Measurements from ENCODE around the gene EPB41.
"Not testable (repeated sequence)": the region's sequence is repeated elsewhere in the genome, so short reads cannot be mapped to it uniquely, and the experiment has no call there.

EPB41 gene

GRCh38 chr1:28914228-28915030 lies at the start of gene EPB41:
EPB41 (plus strand) TSS chr1:28914569; CDS start chr1:28987438, 72,869 bp downstream.
- TF ChIP-seq BHLHE40 (IDR thresholded peaks at IDR 0.05; ENCODE audit: borderline replicate concordance) (no peak), L3MBTL2 (conservative IDR thresholded peaks at IDR 0.05) (peak; percentile 93; the same call in 1 of the 2 replicates), SP1 (IDR thresholded peaks at IDR 0.05) (no peak), HDGF (IDR thresholded peaks at IDR 0.05; ENCODE audit: borderline replicate concordance) (0 out of 2 replicates have a peak, but pooled peaks have one; percentile 17), FOXM1 (IDR thresholded peaks at IDR 0.05; ENCODE audit: borderline replicate concordance) (peak; percentile 75; the same call in 1 of the 2 replicates), PKNOX1 (IDR thresholded peaks at IDR 0.05) (no peak), ARNT (IDR thresholded peaks at IDR 0.05) (peak; percentile 50; the same call in 1 of the 2 replicates), FOXK2 (IDR thresholded peaks at IDR 0.05) (peak; percentile 66; the same call in 1 of the 2 replicates), CTBP1 (IDR thresholded peaks at IDR 0.05; ENCODE audit: borderline replicate concordance) (no peak), ZNF384 (IDR thresholded peaks at IDR 0.05) (no peak), FOXA1 (IDR thresholded peaks at IDR 0.05) (no peak), ELF4 (IDR thresholded peaks at IDR 0.05) (no peak), NFRKB (IDR thresholded peaks at IDR 0.05) (no peak), SUZ12 (IDR thresholded peaks at IDR 0.05) (no peak), LEF1 (IDR thresholded peaks at IDR 0.05; ENCODE audit: borderline replicate concordance) (peak; percentile 96), TARDBP (IDR thresholded peaks at IDR 0.05) (no peak)
- CTCF ChIA-PET = interaction anchor here (1.0 kb wide), 1 partner anchor 268 kb away, joined by 3 read pairs; the partner anchor contains the start of gene SRSF4
- peak; percentile 100 for DNase-seq (ENCODE audit: extremely low spot score)
- POLR2A ChIA-PET = interaction anchor here (0.5 to 2.7 kb wide), 23 partner anchors 9 to 268 kb away, joined by 3 to 12 read pairs (median 4); partner anchors contain the start of genes SRSF4 and YTHDF2

GRCh38 chr1:28864695-28865094 lies 49.7 kb upstream of the EPB41 start:
- ChIA-PET POLR2A (no interaction called here), CTCF (no interaction called here)
- TF ChIP-seq FOXM1 (IDR thresholded peaks at IDR 0.05; ENCODE audit: borderline replicate concordance) (no peak), FOXA1 (IDR thresholded peaks at IDR 0.05) (no peak), ARNT (IDR thresholded peaks at IDR 0.05) (no peak), SP1 (IDR thresholded peaks at IDR 0.05) (no peak), HDGF (IDR thresholded peaks at IDR 0.05; ENCODE audit: borderline replicate concordance) (no peak), CTBP1 (IDR thresholded peaks at IDR 0.05; ENCODE audit: borderline replicate concordance) (no peak), NFRKB (IDR thresholded peaks at IDR 0.05) (no peak), BHLHE40 (IDR thresholded peaks at IDR 0.05; ENCODE audit: borderline replicate concordance) (no peak), L3MBTL2 (conservative IDR thresholded peaks at IDR 0.05) (no peak), SUZ12 (IDR thresholded peaks at IDR 0.05) (no peak), TARDBP (IDR thresholded peaks at IDR 0.05) (no peak)
- no peak for DNase-seq (ENCODE audit: extremely low spot score)

- DNase-seq (ENCODE audit: extremely low spot score) = no peak
- TF ChIP-seq SP1 (IDR thresholded peaks at IDR 0.05) (no peak), ARNT (IDR thresholded peaks at IDR 0.05) (no peak), L3MBTL2 (conservative IDR thresholded peaks at IDR 0.05) (no peak), NFRKB (IDR thresholded peaks at IDR 0.05) (no peak), CTBP1 (IDR thresholded peaks at IDR 0.05; ENCODE audit: borderline replicate concordance) (no peak), ZNF384 (IDR thresholded peaks at IDR 0.05) (no peak), BHLHE40 (IDR thresholded peaks at IDR 0.05; ENCODE audit: borderline replicate concordance) (no peak)
- ChIA-PET CTCF (interaction anchor here (1.5 to 3.0 kb wide), 2 partner anchors 11 to 81 kb away, joined by 6 to 15 read pairs; no protein-coding TSS in a partner anchor), POLR2A (no interaction called here)
Observed at GRCh38 chr1:28865997-28866650, 48.2 kb upstream of the EPB41 start.

GRCh38 chr1:28867850-28868249 lies 46.5 kb upstream of the EPB41 start:
- ChIA-PET POLR2A (interaction anchor here (0.9 to 1.4 kb wide), 2 partner anchors 9 to 219 kb away, joined by 5 to 9 read pairs; partner anchors contain the start of gene RNU11), CTCF (interaction anchor here (1.5 to 3.0 kb wide), 2 partner anchors 9 to 83 kb away, joined by 6 to 15 read pairs; no protein-coding TSS in a partner anchor)
- DNase-seq (ENCODE audit: extremely low spot score) = no peak
- TF ChIP-seq SP1 (IDR thresholded peaks at IDR 0.05) = no peak
- TF ChIP-seq CTBP1 (IDR thresholded peaks at IDR 0.05; ENCODE audit: borderline replicate concordance) = no peak
- TF ChIP-seq LEF1 (IDR thresholded peaks at IDR 0.05; ENCODE audit: borderline replicate concordance) = no peak
- TF ChIP-seq TARDBP (IDR thresholded peaks at IDR 0.05) = no peak
- TF ChIP-seq FOXK2 (IDR thresholded peaks at IDR 0.05) = no peak
- no peak for TF ChIP-seq HDGF (IDR thresholded peaks at IDR 0.05; ENCODE audit: borderline replicate concordance)
- no peak for TF ChIP-seq FOXM1 (IDR thresholded peaks at IDR 0.05; ENCODE audit: borderline replicate concordance)
- TF ChIP-seq NFRKB (IDR thresholded peaks at IDR 0.05) = no peak

- CTCF ChIA-PET = no interaction called here
- DNase-seq (ENCODE audit: extremely low spot score) = no peak
- POLR2A ChIA-PET = no interaction called here
- TF ChIP-seq SUZ12 (IDR thresholded peaks at IDR 0.05) (no peak), L3MBTL2 (conservative IDR thresholded peaks at IDR 0.05) (no peak), ARNT (IDR thresholded peaks at IDR 0.05) (no peak), ELF4 (IDR thresholded peaks at IDR 0.05) (no peak), ZNF384 (IDR thresholded peaks at IDR 0.05) (no peak), NFRKB (IDR thresholded peaks at IDR 0.05) (no peak), FOXA1 (IDR thresholded peaks at IDR 0.05) (no peak), TARDBP (IDR thresholded peaks at IDR 0.05) (no peak), HDGF (IDR thresholded peaks at IDR 0.05; ENCODE audit: borderline replicate concordance) (no peak), FOXK2 (IDR thresholded peaks at IDR 0.05) (no peak)
Observed at GRCh38 chr1:28869952-28870351, 44.4 kb upstream of the EPB41 start.

GRCh38 chr1:28871631-28872401 lies 42.6 kb upstream of the EPB41 start:
- DNase-seq (ENCODE audit: extremely low spot score) = no peak
- ChIA-PET CTCF (no interaction called here), POLR2A (no interaction called here)
- TF ChIP-seq ZNF384 (IDR thresholded peaks at IDR 0.05) = no peak
- TF ChIP-seq FOXK2 (IDR thresholded peaks at IDR 0.05) = no peak
- no peak for TF ChIP-seq LEF1 (IDR thresholded peaks at IDR 0.05; ENCODE audit: borderline replicate concordance)
- no peak for TF ChIP-seq TARDBP (IDR thresholded peaks at IDR 0.05)
- TF ChIP-seq NFRKB (IDR thresholded peaks at IDR 0.05) = no peak
- TF ChIP-seq PKNOX1 (IDR thresholded peaks at IDR 0.05) = no peak
- TF ChIP-seq SP1 (IDR thresholded peaks at IDR 0.05) = no peak
- TF ChIP-seq BHLHE40 (IDR thresholded peaks at IDR 0.05; ENCODE audit: borderline replicate concordance) = no peak
- TF ChIP-seq SUZ12 (IDR thresholded peaks at IDR 0.05) = no peak
- TF ChIP-seq ARNT (IDR thresholded peaks at IDR 0.05) = no peak
- no peak for TF ChIP-seq ELF4 (IDR thresholded peaks at IDR 0.05)
- no peak for TF ChIP-seq HDGF (IDR thresholded peaks at IDR 0.05; ENCODE audit: borderline replicate concordance)
- no peak for TF ChIP-seq FOXM1 (IDR thresholded peaks at IDR 0.05; ENCODE audit: borderline replicate concordance)
- TF ChIP-seq FOXA1 (IDR thresholded peaks at IDR 0.05) = no peak
- no peak for TF ChIP-seq CTBP1 (IDR thresholded peaks at IDR 0.05; ENCODE audit: borderline replicate concordance)
- TF ChIP-seq L3MBTL2 (conservative IDR thresholded peaks at IDR 0.05) = no peak

- DNase-seq (ENCODE audit: extremely low spot score); POLR2A ChIA-PET: not testable (repeated sequence)
- CTCF ChIA-PET = interaction anchor here (1.2 kb wide), 2 partner anchors 47 to 93 kb away, joined by 3 read pairs; no protein-coding TSS in a partner anchor
Observed at GRCh38 chr1:28875134-28875533, 39.2 kb upstream of the EPB41 start.
